Measurements from ENCODE around the gene ODF2L.

DNA sequence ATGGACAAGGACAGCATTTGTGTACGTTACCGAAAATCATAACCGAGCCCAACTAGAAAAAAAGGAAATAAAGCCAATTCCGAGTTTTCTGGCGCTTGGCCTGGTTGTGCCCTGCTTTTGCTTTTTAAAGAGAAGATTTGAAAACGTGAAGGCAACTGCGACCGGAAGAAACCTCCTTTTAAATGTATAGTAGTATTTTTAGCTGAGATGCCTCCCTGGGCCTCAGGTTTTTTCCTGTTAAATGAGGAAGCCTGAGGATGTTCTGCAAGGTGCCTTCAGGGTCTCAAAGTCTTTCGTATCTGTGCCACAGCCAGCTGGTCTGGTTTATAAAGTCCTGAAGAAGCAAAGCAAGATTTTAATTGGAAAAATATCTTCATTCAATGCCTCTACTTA is 371 bp upstream of the ODF2L start:
- TF ChIP-seq CTCF (IDR thresholded peaks at IDR 0.05) (no peak), E2F1 (CRISPR knock-in tag; IDR thresholded peaks at IDR 0.05) (no peak), SP1 (CRISPR knock-in tag; conservative IDR thresholded peaks at IDR 0.05) (no peak), ZNF219 (CRISPR knock-in tag; IDR thresholded peaks at IDR 0.05; ENCODE audit: borderline replicate concordance) (no peak), E2F4 (CRISPR knock-in tag; IDR thresholded peaks at IDR 0.05; ENCODE audit: borderline replicate concordance, low read depth) (no peak), EMX1 (CRISPR knock-in tag; IDR thresholded peaks at IDR 0.05) (no peak), JUN (CRISPR knock-in tag; IDR thresholded peaks at IDR 0.05) (no peak), ATF1 (CRISPR knock-in tag; IDR thresholded peaks at IDR 0.05) (no peak), ZNF138 (CRISPR knock-in tag; conservative IDR thresholded peaks at IDR 0.05) (no peak), NR1H2 (CRISPR knock-in tag; IDR thresholded peaks at IDR 0.05) (no peak), NR2C2 (CRISPR knock-in tag; IDR thresholded peaks at IDR 0.05) (no peak), MAX (CRISPR knock-in tag; IDR thresholded peaks at IDR 0.05) (no peak)

All from WTC11 (cell line).